ENCODE results near the gene SMPD3.

DNA sequence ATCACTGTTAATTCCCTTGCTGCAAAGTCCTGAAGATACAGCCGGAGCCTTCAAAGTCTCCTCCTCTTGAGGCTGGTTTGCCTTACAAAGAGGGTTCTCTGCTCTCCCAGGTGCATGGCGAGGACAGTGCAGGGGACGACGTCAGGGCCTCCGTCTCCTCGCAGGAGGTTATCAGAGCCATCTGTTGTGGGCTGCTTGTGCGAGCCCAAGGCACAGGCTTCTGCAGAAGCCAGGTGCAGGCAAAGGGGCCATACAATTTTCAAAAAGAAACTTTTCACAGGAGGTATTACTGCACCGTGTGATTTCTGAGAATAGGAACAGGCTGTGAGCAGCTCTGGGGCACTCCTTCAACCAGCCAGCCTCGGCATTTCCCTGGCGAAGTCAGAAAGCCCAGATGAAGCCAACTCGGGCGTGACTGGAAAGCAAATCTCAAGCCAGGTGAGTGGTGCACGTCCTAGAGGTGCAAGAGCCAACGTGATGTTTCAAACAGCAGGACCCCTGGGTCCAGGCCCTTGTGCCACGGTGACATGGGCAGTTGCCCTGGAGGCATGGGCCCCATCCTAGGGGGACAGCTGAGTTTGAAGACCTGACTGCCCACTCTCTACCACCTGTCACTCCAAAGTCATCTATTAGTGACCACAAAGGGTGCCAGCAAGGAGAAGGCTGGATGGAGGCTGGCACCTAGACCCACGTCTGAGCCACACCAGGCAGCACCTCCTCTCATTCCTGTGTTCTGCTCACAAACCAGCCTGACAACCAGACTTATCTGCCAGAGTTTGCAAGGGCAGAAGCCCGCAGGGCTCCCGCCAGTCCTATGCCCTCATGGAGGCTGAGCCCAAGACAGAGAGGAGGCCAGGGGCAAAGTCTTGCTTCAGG is 68.6 kb downstream of the SMPD3 start:
- TF ChIP-seq POLR2A (IDR thresholded peaks at IDR 0.05) (no peak), EP300 (IDR thresholded peaks at IDR 0.05) (no peak)
- TF ChIP-seq, protein P1, sequence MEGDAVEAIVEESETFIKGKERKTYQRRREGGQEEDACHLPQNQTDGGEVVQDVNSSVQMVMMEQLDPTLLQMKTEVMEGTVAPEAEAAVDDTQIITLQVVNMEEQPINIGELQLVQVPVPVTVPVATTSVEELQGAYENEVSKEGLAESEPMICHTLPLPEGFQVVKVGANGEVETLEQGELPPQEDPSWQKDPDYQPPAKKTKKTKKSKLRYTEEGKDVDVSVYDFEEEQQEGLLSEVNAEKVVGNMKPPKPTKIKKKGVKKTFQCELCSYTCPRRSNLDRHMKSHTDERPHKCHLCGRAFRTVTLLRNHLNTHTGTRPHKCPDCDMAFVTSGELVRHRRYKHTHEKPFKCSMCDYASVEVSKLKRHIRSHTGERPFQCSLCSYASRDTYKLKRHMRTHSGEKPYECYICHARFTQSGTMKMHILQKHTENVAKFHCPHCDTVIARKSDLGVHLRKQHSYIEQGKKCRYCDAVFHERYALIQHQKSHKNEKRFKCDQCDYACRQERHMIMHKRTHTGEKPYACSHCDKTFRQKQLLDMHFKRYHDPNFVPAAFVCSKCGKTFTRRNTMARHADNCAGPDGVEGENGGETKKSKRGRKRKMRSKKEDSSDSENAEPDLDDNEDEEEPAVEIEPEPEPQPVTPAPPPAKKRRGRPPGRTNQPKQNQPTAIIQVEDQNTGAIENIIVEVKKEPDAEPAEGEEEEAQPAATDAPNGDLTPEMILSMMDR (IDR thresholded peaks at IDR 0.05) = no peak
